HG03460 (cell line): ENCODE measurements around the gene MLH3.
"Not testable (repeated sequence)": the region's sequence is repeated elsewhere in the genome, so short reads cannot be mapped to it uniquely, and the experiment has no call there.

Experiments
- ATAC-seq: cut with Tn5 transposase; IDR thresholded peaks from one replicate; pipeline ENCODE4 v1.9.1; 2021; ENCODE audit not compliant: unreplicated experiment

MLH3 gene

DNA sequence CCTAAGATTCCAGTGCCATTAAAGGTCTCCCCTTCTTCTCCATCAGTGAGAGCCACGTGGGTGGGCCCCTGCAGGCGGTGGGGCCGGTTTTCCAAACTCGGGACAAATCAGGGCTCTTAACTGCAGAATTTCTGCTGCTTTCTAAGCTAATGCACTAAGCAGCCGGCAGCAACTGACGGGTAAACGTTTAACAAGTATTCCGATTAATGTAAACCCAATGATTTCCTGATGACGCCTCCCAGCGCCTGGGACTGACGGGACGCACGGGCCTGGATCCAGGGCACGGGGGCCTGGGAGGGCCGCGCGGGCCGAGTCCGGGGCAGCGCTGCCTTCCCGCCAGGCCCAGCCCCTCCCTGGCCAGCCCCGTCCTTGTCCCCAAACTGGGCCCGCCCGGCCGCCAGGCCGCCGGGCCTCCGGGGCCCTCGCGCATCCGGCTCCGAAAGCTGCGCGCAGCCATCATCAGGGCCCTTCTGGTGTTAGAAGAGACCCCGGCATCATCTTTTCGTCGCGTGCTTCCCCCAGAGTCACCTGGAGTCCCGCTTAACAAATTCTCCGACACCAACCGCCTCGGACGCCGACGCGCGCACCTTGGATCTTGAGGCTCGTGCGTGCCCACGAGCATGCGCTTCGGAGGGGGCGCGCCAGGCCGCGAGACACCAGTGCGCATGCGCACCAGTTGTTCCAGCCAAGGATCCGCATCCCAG lies at the start of gene MLH3:
TSS of gene MLH3 (minus strand) at position 616 of the 704 bp plus-strand sequence. CDS start 1,812 bp downstream, outside the sequence.
- peak; percentile 66 for ATAC-seq

GRCh38 chr14:75098682-75099081 lies 47.4 kb upstream of the MLH3 start:
- no peak for ATAC-seq

DNA sequence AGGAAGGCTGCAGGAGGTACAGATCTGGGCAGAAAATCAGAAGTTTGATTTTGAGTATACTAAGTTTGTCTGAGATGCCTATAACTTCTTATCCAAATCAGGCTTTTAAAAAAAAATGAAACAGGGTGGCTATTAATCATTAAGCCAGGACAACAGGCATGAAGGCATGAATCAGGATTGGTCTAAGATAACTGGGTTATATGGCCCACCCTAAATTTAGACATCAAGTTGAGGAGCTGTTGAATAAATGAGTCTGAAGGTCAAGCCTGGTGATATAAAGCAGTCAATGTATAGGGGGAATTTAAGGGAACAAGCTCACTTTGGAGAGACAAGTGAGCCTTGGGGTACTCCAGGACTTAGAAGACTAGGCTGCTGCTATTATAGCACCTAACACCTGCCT lies 46.9 kb upstream of the MLH3 start:
- no peak for ATAC-seq

GRCh38 chr14:75096959-75097358 lies 45.7 kb upstream of the MLH3 start:
- ATAC-seq: no peak

DNA sequence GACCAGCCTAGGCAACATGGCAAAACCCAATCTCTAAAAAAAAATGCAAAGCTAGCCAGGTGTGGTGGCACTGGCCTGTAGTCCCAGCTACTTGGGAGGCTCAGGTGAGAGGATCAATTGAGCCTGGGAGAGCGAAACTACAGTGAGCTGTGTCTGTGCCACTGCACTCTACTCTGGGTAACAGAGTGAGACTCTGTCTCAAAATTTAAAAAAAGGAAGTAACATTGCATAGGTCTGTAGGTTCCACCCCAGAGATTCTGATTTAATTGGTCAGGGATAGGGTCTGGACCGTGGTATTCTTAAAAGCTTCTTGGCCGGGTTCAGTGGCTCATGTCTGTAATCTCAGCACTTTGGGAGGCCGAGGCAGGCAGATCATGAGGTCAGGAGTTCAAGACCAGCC lies 44.4 kb upstream of the MLH3 start:
- ATAC-seq: no peak

GRCh38 chr14:75094896-75095295 lies 43.6 kb upstream of the MLH3 start:
- no peak for ATAC-seq

DNA sequence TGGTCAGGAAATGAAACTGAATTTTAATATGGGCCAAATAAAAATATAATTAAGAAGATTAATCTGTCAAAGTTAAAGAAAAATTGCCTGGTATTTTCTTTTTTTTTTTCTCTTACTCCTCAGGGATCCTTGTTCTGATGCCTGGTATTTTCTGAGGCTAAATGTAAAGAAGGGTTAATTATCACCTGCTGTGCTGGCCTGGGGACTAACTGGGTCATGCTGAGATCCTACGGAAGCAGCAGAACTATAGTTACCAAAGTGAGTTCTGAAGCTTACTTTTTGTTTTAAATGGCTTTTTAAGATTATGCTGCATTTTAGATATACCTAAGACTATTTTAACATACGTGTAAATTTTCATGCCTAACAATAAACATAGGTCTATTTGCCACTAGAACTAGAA lies 41.4 kb upstream of the MLH3 start:
- no peak for ATAC-seq

GRCh38 chr14:75091251-75091650 lies 40.0 kb upstream of the MLH3 start:
- no peak for ATAC-seq

DNA sequence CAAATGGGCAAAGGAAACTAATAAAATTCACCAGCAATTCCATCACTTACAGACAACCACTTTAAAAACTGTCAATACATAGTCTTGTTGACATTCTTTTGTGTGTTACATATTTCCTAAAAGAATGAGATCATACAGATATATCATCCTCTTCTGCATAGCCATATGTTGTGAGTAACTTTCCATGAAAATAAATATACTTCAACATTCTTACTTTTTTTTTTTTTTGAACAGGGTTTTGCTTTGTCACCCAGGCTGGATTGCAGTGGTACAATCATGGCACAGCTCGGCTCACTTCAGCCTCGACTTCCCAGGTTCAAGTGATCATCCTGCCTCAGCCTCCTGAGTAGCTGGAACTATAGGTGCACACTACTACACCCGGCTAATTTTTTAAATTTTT lies 39.1 kb upstream of the MLH3 start:
- no peak for ATAC-seq

- ATAC-seq: no peak
These were observed 37.5 kb upstream of the MLH3 start for GRCh38 chr14:75088566-75089373.

DNA sequence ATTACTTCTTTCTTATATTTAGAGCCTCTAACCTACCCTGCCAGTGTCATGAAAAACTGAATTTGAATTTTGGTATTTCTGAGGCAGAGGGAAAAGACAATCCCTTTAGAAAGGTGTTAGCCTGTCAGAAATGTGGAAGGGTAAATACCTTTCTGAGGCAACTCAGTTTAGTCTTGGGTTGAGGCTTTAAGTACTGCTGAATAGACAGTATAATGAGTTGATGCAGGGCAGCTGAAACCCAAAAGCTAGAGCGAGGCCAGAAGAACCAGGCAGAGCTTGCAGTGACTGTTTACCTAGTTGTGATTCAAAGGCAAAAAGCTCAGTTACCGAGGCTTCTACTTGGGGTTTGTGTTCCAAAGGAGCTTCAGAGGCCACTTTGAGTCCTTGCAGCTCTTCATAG lies 36.9 kb upstream of the MLH3 start:
- ATAC-seq: no peak

DNA sequence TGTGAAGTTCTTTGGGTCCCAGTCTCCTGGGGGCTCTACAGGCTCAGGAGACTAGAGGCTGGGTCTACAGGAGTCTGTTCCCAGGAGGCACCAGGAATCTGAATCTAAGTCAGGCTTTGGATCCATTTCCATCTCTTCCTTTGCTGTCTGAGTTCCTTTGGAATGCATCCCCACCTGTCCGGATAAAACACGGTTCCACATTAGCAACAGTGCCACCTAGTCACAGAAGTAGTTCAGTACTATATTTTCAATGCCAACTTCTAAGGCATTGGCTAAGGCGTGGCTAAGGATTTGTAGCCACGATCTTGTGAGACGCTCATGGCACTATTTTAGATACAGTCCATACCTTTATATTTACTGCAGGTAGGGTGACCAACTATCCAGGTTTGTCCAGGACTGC lies 33.2 kb upstream of the MLH3 start:
- ATAC-seq: no peak

DNA sequence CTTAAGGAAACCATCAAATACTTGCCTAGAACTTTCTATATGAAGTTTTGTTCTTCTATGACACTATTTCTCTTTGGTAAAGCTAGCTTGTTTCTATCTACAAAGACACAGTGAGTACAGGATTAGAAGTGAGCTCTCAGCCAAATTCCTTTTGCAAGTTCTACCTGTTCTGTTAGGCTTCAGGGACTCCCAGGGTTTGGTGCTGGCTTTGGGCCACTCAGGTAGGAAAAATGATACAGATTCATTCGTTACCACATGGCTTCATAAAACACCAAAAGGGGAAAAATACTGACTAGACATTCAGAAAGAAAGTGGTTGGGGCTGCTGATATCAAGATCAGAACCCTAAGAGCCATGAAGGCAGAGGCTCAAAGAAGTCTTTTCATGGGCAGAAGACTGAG lies 32.0 kb upstream of the MLH3 start:
- no peak for ATAC-seq

- ATAC-seq: no peak
These were observed 30.5 kb upstream of the MLH3 start for GRCh38 chr14:75081660-75082229.

GRCh38 chr14:75079521-75079920 lies 28.3 kb upstream of the MLH3 start:
- ATAC-seq: no peak

DNA sequence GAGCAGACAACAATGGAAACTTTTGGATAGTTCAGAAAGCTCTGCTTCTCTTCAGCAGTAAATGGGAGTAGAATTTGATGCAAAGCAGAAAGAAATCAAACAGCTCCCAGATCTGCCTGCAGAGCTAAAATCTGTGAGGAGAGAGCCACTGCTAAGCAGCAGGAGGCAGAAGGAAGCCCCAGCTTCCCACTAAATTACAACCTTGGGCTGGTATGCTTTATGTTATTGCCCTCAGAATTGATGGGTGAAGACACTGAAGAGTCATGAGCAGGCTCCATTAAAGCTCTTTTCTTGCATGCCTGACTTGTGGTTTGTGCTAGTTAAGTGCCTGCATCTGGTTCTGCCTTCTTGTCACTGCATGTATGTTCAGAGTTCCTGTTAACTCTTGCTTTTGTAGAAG lies 26.5 kb upstream of the MLH3 start:
- no peak for ATAC-seq

DNA sequence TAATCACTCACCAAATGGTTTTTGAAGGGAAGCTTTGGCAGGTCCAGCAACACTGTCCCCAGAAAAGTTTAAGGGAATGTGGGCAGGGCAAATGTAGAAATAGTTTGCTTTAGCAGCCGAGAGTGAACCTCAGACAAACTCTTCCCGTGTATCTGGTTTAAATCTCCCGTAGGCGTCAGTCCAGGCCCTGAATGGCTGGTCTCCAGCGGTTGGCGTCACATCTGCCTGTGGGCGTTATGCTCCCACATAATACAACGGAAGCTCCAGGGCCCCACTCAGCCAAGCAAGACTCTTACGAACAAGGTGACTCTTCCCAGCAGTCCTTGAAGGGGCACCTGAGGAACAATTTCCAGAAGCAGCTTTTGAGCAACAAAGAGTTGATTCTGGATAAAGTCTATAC lies 19.1 kb upstream of the MLH3 start:
- no peak for ATAC-seq

DNA sequence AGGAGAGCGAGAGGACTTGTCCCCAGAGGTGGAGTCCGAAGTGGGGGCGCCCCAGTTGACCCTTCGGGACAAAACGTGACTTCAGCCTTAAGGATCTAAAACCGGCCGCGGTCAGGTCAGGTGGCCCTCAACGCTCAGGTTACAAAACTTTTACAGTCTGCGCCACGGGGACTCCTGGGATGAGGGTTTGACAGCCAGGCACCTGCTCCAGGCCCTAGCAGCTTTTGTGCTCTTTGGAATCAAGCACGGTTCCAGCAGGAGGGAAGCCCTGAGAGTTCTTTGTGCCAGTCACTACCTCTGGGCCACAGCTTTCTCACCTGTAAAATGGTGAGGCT lies 18.5 kb upstream of the MLH3 start:
- ATAC-seq: no peak

GRCh38 chr14:75069121-75069810 lies 18.0 kb upstream of the MLH3 start, which contains the start of gene ZC2HC1C:
Gene ZC2HC1C (plus strand): TSS chr14:75069641. CDS start chr14:75070574, 933 bp downstream.
- peak; percentile 55 for ATAC-seq

DNA sequence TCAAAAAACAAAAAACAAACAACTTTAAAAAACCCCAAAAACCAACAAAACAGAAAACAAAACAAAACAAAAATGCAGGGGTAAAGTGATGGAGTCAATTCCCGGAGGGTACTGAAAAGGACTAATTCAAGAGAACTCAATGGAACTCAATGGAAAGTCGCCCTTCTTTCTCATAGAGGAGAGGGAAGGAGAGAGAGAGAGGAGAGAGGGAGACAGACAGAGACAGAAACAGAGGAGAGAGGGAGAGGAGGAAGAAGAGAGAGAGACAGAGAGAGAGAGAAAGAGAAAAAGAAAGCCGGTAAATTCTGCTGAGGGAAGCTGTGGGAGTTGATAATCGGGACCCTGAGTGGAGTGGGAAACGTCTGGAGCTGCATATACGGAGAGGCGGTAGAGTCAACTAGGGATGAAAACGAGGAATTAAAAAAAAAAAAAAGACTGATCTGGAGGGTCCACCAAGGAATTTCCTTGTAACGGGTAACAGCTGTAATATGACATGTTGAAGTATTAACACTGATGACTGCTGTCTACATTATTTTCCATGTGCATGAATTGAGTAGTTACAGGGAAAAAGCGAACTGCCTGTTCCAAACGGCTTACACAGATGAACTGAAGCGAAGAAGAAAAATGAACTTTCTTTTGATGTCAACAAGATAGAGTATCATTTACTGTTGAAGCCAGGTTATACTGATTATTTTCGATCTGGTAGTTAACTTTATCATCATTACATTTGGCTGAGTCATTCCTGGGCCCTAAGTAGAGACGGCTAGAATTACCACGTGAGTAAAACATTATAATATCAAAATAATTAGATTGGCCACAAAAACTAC lies 17.2 kb upstream of the MLH3 start:
- ATAC-seq: no peak

DNA sequence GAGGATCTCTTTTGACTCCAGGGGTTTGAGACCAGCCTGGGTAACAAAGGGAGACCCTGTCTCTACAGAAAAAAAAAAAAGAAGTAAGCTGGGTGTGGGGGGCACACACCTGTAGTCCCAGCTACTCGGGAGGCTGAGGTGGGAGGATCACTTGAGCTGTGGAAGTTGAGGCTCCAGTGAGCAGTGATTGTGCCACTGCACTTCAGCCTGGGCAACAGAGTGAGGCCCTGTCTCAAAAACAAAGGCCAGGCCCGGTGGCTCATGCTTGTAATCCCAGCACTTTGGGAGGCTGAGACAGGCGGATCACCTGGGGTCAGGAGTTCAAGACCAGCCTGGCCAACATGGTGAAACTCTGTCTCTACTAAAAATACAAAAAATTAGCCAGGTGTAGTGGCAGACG lies 16.5 kb upstream of the MLH3 start:
- ATAC-seq: not testable (repeated sequence)
